HG03457 (cell line): Measurements from ENCODE around the gene NPAS3.

Experiments used
- ATAC-seq: cut with Tn5 transposase; IDR thresholded peaks from one replicate; pipeline ENCODE4 v1.9.1; 2021; ENCODE audit warnings: moderate number of reproducible peaks; ENCODE audit not compliant: unreplicated experiment

NPAS3 gene

DNA sequence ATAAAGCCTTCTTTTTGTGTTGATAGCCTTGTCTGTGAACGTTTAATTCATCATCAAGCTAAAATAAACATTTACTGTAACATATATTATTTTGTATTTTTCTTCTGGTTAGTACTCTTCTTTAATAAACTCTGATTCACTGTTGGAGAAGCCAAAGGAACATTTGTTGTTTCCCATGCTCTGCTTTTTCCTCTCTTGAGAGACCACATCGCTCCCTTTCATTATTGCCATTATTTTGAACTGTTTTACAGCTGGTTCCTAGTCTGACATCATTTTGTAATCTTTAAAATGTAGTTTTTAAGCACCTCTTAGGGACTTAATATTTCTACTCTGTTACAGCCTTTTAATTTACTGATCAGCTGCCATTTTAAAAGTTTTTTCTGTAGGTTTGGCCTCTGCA is 301.8 kb downstream of the NPAS3 start:
- ATAC-seq: no peak

DNA sequence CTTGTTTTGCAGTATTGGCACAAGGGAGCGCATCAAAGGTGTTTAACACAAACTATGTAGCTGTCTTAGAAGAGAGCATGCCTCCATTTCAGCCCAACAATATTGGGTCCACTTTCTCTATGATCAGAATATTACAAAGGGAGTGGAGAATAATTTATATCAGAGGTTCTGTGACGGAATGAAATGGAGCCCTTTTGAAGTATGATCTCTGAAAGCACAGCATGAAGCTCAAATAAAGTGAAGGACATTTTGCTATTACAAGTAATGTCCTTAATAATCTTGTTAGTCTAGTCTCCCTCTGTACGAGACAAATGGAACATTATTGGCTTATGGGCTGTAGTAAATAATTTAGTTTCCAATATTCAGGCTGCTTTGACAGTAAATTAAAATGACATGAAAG is 302.7 kb downstream of the NPAS3 start:
- ATAC-seq: no peak

DNA sequence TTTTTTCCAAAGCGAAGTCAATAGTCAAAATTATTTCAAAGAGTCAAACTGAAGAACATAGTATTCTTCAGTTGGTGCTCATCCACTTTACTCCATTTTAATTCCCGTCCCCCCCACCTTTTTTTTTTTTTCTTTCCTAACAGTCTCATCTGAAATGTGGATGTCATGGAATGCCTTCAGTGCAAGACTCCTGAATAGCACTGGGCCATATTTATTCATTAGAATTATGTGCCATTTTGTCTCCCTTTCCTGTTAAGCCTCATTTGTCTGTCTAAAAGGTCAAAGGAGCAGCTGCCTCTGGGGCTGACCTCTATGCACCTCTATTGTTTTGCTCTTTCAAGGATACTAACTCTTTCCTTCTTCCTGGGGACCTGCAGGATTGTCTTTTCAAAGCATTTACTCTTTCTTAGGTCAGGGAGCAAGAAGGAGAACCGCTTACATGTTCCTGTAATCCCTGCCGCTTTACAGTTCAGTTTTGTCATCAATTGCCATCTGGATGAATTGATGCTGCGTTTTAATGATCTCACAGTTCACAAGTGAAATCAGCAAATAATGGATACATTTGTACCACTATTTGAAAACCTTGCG is 310.6 kb downstream of the NPAS3 start:
- ATAC-seq: no peak

DNA sequence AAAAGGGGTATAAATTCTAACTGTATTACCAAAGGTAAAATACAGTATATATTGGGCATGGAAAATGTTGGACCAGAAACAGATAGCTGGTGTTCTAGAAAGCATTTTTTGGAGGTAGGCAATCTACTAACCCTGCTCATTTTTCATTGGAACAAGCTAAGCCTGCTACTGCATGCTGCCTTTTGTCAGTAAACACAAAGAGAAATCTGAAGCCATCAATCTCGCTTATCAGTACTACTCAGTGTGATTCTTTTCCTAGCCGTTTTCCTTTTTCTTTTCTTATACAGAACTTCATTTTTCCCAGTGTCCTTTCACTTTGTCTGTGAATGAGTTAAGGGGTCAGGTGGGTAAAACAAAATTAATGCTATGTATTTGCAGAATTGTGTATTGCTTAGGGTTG is 312.3 kb downstream of the NPAS3 start:
- ATAC-seq: no peak

DNA sequence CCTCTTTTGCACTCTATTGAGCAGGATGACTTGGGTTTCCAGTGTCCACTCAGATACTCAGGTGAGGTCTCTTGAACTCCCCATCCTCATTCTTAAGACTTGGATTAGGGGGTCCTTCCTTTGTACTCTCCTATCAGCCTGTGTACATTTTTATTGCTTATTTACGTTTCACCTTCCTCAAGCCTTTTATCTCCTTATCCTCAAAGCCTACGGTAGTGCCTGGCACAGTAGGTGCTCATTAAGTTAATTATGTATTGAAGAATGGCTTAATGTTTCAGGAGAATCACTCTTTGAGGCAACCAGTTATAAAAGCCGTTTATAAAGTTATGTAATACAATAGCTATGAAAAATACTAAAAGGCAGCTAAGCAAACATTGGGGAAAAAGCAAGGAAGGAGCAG is 315.7 kb downstream of the NPAS3 start:
- ATAC-seq: no peak

DNA sequence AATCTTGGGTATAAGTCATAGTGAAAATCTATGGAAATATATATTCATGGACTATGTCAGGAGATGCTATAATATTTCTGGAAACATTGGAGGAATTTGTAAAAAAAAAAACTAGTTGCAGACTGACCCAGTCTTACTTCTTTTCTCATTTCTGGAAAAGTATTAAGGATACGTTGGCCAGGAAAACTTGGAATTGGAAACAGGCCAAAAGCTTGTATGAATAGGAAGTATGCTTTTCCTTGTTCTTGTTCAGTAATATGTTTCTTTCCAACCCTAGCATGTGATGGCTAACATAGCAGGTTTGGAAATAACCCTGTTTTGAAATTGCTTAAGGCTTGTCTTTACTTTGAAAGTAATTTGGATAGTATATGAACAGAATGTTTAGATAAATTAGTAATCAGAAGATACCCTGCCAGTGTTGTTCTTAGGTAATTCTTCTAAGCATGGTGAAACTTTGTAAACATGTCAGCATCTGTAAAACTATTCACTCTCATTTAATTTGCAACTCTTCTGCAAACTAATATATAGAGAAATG is 316.2 kb downstream of the NPAS3 start:
- no peak for ATAC-seq

DNA sequence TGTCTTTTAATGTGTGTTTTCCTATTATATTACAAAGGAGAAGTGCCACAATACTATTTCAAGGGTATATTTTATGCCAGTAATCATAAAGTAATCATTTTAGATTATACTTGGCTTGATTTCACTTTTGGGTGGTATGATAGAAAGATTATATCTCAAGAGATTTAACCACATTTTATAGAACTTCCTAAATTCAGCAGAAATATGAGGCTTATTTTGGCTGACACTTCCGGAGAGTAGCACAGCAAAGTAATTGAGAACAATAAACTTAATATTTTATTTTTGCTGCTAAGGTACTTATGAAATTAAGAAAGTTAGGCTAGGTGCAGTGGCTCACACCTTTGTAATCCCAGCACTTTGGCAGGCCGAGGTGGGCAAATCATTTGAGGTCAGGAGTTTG is 319.1 kb downstream of the NPAS3 start:
- no peak for ATAC-seq

DNA sequence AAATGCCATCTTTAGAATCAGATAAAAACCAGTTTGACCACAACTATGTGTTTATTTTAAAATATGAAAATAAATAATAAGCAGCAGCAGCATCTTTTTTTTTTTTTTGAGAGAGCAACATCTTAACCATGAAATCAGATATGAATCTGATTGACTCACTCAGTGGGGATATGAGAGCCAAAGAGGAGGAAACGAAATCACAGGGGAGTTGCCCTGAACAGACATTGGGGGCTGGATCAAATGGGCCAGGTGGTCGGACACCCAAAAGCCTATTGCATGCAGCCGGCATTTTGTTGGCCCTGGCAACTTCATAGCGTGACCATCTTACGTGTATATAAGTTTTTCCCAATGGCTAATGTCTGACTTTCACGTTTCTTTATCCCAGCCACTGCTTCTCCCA is 321.1 kb downstream of the NPAS3 start:
- ATAC-seq: no peak

DNA sequence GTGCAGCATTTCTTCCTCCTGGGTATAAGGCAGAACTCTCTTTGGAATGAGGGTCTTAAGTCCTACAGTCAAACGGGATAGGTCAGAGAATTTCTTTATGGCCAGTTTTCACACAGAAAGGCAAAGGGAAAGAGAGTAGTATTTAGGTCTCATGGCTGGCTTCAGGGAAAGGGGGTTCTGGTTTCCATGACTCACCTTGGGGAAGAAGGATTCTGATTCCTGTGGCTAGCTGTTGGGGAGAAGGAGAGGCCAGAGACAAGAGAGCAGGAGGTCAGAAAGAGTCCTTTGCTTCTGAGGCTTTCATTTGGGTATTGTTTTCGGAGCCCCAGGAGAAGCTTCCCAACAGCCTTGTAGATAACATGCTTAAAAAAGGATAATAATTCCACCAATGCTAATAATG is 332.5 kb downstream of the NPAS3 start:
- ATAC-seq: no peak

DNA sequence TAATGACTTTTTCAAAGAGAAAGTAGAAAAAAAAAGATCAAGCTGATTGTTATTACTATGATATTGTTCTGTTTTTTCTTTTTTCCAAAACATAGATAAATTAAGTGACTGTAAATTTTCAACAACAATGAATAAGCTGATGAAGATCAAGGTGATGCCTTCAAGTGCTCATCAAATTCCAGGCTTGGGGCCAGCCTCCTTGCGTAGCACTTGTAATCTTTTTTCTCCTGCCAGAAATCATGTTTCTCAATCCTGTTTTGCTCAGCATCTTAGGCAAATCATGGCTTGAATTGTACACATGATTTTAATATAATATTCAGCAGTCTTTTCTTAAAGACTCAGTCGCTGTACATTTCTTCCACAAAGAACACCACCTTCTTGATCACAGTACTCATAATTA is 333.2 kb downstream of the NPAS3 start:
- no peak for ATAC-seq

DNA sequence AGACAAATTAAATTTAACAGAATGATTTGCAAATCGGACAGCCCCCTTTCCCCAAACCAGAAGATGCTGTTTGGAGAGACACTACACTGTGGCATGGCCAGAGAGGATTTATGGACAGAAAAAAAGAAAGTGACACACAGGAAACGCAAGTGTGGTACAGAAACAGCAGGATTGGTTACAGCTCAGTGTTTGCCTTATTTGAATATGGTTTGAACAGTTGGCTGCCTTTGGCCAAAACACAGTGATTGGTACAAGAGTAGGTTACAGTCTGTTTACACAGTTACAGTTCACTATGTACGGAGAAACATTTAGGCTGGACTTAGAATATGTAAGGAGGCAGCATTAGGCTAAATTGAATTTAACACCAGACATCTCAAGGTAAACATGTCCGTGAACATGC is 335.3 kb downstream of the NPAS3 start:
- no peak for ATAC-seq

DNA sequence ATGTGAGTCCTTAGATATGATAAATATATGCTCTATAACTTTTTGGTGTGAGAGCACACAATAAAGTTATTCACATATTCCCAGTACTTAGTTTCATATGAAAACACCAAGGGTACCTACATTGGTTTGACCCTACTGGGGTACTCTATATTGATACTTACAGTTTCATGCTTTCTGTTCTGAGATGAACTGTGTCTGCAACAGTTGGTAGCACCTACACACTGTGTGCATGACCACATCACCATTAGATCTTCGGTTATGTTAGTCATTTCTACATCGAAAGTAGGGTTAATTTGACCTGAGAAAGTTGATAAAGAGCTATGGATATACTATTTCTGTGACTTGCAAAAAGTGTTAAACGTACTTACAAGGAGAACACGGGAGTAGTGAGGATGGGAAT is 337.2 kb downstream of the NPAS3 start:
- ATAC-seq: no peak

DNA sequence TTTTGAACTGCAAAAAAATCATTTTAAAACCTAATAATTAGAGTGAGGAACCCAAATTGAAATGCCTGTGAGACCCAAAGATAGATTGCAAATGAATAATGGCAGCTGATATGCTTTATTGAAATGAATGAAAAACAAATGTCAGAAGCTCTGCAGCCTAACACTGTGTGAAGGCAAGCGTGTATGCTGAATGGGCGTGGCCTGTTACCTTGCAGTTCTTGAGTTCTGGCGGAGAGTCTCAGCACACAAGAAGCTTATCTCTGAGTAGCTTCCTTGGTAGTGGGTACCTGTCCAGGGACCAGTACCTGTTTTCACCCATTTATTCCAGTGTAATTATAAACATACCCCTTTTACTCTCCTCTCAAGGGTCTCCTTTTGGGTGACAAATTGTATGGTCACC is 341.2 kb downstream of the NPAS3 start:
- no peak for ATAC-seq

DNA sequence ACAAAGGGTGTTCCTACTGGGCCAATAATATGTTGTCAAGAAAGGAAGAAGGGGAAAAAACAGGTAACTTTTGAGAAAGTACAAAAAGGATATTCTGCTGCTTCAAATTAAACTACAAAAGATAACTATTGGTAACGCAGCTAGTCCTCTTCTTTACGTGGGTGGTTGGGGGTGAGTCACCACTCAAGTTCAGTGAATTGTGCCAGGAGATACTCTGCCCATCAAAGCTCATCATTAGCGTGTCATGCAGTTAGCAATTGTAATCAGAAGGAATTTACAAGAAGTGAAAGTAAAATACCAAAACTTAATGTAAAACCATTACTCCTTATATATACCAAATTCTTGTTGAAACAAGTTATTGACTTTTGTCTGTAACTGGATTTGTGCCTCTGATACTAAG is 342.0 kb downstream of the NPAS3 start:
- no peak for ATAC-seq

DNA sequence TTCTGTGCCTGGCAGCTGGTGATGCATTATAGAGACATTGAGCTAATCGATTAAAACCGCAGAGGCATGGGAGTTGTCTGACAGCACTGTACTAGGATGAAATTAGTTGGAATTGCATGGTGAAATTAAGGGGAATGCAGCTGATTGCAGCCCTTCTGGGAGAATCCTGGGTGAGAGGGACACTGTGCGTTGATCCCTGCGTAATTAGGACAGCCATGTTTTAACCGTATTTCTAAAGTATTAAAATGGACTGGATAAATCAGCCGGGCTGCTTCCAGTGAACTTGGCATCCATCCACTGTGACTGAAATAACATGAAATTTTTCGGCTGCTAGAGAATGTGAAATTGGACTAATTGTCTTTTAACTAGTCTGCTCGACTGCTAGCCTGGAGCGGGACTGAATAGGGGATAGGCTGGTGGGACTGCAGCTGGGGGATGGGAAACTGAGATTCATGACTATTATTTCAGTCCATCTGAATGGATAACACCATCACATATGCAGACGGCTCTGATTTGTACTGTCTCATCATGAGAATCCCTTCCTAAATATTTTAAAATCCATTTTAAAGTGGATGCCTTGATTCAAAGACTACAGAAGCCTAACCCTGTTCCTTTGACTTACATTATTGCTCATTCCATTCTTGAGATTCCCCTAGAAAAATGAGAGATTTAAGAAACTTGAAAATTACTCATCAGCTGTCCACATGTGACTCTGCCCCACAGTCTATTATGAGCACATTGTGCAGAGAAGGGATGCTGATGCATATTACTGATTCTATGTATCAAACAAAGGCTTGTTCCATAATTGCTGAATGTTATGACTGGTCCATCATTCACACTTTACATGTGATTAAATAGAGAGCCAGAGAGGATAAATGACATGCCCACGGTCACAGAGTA is 343.9 kb downstream of the NPAS3 start:
- ATAC-seq: no peak

DNA sequence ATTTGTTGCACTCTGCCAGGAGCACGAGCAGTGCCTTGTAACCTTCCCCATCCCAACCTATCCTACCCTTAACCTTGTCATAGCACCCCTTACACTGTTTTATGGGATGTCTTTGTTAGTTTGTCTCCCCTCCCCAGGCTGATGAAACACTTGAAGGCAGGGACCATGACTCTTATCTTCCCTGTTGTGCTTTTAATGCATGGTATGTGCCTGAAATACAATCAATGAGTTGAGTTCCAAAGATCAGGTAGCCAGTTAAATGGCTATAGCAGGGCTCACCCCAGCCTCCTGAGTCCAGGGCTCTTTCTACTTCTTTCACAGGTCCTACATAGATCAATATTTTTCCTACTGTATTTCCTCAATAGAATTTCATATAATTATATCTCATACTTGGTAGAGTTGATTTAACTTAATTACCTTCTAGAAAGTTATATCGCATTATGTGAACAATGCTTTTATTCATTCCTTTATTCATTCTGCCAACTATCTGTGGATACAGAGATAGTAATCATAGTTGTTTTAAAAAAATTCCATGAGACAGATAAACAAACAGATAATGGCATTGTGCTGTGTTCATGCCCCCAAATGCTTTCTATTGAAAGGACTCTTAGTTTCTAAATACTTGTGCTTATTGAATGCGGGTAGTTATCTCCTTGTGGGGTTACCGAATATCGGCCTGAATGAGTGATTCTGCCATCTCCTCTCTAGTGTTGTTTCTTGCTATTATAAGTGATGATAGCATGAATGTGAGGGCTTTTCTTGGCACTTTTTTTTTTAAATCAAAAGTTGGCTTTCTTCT is 347.4 kb downstream of the NPAS3 start:
- no peak for ATAC-seq

DNA sequence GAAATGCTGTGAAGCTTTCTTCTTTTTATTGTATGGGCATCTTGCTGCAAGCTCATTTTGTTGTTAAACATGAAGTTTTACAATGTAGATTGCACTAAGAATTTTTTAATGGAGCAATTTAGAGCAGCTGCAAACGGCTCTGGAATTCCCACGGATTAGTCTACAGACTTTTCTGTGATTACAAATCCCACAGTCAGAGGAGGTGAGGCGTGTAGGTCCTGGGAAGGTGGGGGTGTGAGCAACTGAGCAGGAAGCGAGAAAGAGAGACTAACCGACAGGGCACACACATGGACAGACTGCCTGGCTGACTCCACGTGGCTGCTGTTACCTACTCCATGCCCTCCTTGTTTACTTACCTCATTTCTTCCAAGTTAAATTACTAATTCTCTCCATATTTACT is 348.5 kb downstream of the NPAS3 start:
- ATAC-seq: no peak

DNA sequence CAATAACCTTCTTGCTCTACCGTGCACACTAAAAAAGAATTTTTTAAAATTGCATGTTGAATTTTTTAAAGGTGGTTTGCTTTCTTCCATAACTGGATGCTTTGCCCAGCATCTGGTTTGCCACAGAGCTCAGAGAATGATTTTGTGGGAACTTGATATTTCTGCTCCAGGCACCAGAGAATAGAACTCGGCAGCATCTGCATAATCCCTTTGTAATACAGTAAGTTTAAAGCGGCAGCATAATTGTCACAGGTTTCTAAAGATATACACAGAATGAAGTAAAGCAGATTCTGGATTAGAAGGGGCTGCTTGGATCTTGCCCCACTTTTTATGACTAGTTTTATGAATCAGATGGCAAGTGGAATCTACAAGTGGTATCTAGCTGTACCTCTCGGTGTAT is 352.0 kb downstream of the NPAS3 start:
- no peak for ATAC-seq

DNA sequence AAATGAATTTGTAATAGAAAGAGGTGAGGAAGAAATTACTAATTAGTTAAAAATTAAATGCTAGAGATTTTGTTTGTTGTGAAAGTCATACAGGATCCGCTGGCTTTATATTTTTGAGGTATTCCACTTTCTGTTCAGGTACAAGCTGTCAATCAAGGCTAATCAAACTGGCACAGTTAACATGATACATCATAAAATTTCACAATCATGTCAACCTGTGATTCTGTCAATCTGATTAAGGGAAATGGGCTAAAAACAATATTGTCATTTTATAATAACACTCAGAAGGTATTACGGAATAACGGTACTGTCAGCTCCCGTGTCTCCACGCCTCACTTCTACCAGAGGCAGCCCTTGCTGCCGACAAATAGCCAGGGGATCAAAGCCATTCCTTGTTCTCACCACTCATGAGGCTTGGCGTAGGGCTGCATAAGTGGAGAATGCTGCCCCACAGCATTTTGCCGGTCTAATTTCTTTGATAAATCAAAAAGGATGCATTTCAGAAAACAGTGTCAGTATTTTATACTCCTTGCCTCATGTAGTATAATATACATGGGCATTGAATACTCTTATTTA is 352.9 kb downstream of the NPAS3 start:
- no peak for ATAC-seq

DNA sequence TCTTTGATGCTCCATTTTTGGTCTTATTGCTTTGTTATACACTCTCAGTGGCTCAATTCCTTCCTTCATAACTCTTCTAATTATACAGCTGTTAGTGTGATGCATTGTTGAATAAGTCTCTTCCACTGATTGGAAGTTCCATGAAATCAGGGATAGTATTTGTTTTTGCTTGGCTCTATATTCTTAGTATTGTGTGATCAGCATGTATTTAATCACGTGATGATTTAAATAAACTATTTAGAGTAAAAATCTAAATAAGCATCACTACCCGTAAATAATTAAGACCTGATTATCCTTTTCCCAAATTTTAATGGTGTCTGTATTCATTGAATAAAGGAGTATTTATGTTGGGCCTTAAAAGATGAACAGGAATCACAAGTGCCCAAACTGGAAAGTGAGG is 355.7 kb downstream of the NPAS3 start:
- ATAC-seq: no peak

DNA sequence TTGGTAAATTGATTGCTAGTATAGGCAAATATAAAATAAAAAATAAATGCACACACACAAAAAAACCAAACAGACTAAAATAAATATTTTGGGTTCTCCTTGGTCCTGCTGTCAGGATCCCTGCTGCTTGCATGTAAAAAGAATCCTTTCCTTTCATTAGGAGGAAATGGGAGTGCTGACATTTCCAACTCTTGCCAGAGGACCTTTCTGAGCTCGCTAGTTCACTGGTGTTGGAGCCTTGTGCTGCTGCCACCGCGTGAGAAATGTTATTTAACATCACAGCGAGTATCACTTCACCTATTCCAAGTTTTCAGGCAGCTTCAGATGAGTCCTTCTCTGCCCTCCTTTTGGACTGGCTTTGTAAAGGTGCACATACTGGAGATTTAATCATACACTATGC is 358.9 kb downstream of the NPAS3 start:
- ATAC-seq: no peak
